KMS-11 (cell line): ENCODE data around the gene ASIC5.

ENCODE experiments used
- H2AFZ ChIP-seq: fragments of 200-600 bp; sonication (generic); 2 replicates; pipeline ENCODE4 v1.6.1; 2016; ENCODE audit warnings: antibody characterized with exemption, mixed run types, low read depth
- H3K27ac ChIP-seq: fragments of 200-600 bp; sonication (generic); 2 replicates; pipeline ENCODE4 v1.6.1; 2016; ENCODE audit warnings: mild to moderate bottlenecking, mixed run types
- H3K27me3 ChIP-seq: fragments of 200-600 bp; sonication (generic); 2 replicates; pipeline ENCODE4 v1.6.1; 2017; ENCODE audit warnings: mild to moderate bottlenecking, low read depth, mixed run types, moderate library complexity; ENCODE audit not compliant: insufficient read depth
- H3K36me3 ChIP-seq: fragments of 200-600 bp; sonication (generic); 2 replicates; pipeline ENCODE4 v1.6.1; 2017; ENCODE audit warnings: mild to moderate bottlenecking, mixed run types; ENCODE audit not compliant: insufficient read depth
- H3K4me1 ChIP-seq: fragments of 200-600 bp; sonication (generic); 2 replicates; pipeline ENCODE4 v1.6.1; 2016; ENCODE audit warnings: mild to moderate bottlenecking, low read depth, mixed run types; ENCODE audit not compliant: poor library complexity, severe bottlenecking
- H3K4me2 ChIP-seq: fragments of 200-600 bp; sonication (generic); 2 replicates; pipeline ENCODE4 v1.7.0; 2016; ENCODE audit warnings: mild to moderate bottlenecking, mixed run types
- H3K4me3 ChIP-seq: fragments of 200-600 bp; sonication (generic); IDR thresholded peaks from 2 replicates; pipeline ENCODE4 v1.6.1; 2017; ENCODE audit warnings: low read depth, low read length, mixed read lengths; ENCODE audit not compliant: insufficient read depth
- H3K79me2 ChIP-seq: fragments of 200-600 bp; sonication (generic); 2 replicates; pipeline ENCODE4 v1.6.1; 2016; ENCODE audit warnings: low read depth, mixed run types; ENCODE audit not compliant: insufficient read depth
- H3K9ac ChIP-seq: fragments of 200-600 bp; sonication (generic); 2 replicates; pipeline ENCODE4 v1.6.1; 2016; ENCODE audit warnings: mild to moderate bottlenecking, mixed run types
- H4K20me1 ChIP-seq: fragments of 200-600 bp; sonication (generic); 2 replicates; pipeline ENCODE4 v1.6.1; 2016; ENCODE audit warnings: mild to moderate bottlenecking, mixed run types; ENCODE audit not compliant: insufficient read depth
- TF ChIP-seq, protein P1 (sequence below): fragments of 200-600 bp; sonication (generic); conservative IDR thresholded peaks from 2 replicates; pipeline ENCODE4 v1.6.1; 2017; ENCODE audit warnings: low read depth, mild to moderate bottlenecking, antibody characterized with exemption, low read length, moderate library complexity, mixed read lengths

Gene ASIC5

DNA sequence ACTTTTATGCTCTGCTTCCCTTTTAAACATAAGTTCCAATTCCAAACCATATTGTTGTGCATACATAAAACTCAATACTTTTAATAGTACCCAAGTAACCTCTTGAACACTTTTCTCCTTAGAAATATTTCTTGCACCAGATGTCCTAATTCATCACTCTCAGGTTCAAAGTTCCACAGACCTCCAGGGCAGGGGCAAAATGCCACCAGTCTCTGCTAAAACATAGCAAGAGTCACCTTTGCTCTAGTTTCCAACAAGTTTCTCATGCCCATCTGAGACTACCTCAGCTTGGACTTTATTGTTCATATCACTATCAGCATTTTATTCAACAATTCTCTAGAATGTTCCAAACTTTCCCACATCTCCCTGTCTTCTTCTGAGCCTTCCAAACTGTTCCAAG, 13.7 kb upstream of the ASIC5 start:
- H2AFZ ChIP-seq: no peak overlapping the region
- no peaks in the 10 kb centered on the region for H3K36me3 ChIP-seq
- H3K4me2 ChIP-seq: no peak overlapping the region
- no peaks in the 10 kb centered on the region for H3K27me3 ChIP-seq
- H3K27ac ChIP-seq: no peak overlapping the region
- H3K4me3 ChIP-seq: no peak overlapping the region
- H3K4me1 ChIP-seq: peaks cover 12% of the 10 kb centered on the region
- no peaks in the 10 kb centered on the region for H4K20me1 ChIP-seq
- TF ChIP-seq, protein P1, sequence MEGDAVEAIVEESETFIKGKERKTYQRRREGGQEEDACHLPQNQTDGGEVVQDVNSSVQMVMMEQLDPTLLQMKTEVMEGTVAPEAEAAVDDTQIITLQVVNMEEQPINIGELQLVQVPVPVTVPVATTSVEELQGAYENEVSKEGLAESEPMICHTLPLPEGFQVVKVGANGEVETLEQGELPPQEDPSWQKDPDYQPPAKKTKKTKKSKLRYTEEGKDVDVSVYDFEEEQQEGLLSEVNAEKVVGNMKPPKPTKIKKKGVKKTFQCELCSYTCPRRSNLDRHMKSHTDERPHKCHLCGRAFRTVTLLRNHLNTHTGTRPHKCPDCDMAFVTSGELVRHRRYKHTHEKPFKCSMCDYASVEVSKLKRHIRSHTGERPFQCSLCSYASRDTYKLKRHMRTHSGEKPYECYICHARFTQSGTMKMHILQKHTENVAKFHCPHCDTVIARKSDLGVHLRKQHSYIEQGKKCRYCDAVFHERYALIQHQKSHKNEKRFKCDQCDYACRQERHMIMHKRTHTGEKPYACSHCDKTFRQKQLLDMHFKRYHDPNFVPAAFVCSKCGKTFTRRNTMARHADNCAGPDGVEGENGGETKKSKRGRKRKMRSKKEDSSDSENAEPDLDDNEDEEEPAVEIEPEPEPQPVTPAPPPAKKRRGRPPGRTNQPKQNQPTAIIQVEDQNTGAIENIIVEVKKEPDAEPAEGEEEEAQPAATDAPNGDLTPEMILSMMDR: no peak
- H3K9ac ChIP-seq: no peak overlapping the region
- H3K79me2 ChIP-seq: no peaks in the 10 kb centered on the region

DNA sequence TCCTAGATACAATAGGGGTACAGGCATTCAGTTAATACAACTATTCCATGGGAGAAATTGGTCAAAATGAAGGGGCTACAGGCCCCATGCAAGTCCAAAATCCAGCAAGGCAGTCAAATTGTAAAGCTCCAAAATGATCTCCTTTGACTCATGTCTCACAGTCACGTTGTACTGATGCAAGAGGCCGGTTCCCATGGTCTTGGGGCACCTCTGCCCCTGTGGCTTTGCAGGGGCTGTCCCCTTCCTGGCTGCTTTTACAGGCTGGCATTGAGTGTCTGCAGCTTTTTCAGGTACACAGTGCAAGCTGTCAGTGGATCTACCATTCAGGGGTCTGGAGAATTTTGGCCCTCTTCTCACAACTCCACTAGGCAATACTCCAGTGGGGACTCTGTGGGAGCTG, 12.5 kb upstream of the ASIC5 start:
- Histone ChIP-seq H3K27me3 (no peaks in the 10 kb centered on the region), H3K4me2 (no peak overlapping the region), H3K9ac (no peak overlapping the region), H3K4me3 (no peak overlapping the region), H2AFZ (no peak overlapping the region), H3K79me2 (no peaks in the 10 kb centered on the region), H3K4me1 (peaks cover 12% of the 10 kb centered on the region), H3K36me3 (no peaks in the 10 kb centered on the region), H3K27ac (no peak overlapping the region), H4K20me1 (no peaks in the 10 kb centered on the region)
- TF ChIP-seq, protein P1: no peak

DNA sequence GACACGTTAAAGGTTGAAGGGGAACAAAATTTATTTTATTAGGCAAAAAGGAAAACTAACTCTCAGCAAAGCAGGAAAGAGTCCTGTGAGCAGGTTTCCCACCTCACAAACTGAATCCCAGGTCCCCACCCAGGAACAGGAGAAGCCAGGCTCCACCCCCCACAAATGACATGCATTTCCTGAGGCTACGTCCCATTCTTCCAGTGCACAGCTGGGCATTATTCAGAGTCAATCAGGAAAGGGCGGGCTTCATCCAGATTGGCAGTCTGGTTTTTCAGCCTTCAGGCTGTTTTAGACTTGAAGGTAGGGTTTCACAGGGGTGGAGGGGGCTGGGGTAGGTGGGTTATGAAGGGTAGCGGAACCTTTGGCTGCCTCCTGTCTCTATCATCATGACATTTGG, 11.9 kb upstream of the ASIC5 start:
- Histone ChIP-seq H3K9ac (no peak overlapping the region), H4K20me1 (no peaks in the 10 kb centered on the region), H3K4me1 (peaks cover 12% of the 10 kb centered on the region), H3K4me2 (no peak overlapping the region), H3K27me3 (no peaks in the 10 kb centered on the region), H2AFZ (no peak overlapping the region), H3K4me3 (no peak overlapping the region), H3K79me2 (no peaks in the 10 kb centered on the region), H3K27ac (no peak overlapping the region), H3K36me3 (no peaks in the 10 kb centered on the region)
- TF ChIP-seq, protein P1: no peak

DNA sequence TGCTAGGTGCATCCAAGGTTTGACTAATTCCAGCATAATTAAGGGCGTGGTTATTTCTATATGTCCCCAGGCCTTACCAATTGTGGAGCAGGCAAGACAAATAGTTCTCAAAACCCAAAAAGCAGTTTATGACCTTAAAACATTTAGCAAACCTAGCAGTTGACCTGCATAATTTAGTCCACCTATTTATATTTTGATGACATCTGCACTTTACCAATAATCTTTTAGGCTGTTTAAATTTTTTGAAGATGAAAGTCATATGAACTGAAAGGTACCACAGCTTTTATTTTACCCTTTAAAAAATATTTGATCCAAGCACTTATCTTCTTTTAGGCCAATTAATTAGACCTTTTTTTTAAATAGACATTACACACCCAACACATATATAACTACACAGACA, 9.8 kb upstream of the ASIC5 start:
- no peaks in the 10 kb centered on the region for H3K27me3 ChIP-seq
- no peak overlapping the region for H3K9ac ChIP-seq
- H3K36me3 ChIP-seq: no peaks in the 10 kb centered on the region
- TF ChIP-seq, protein P1: no peak
- no peak overlapping the region for H3K4me3 ChIP-seq
- no peaks in the 10 kb centered on the region for H3K4me1 ChIP-seq
- no peak overlapping the region for H2AFZ ChIP-seq
- no peaks in the 10 kb centered on the region for H4K20me1 ChIP-seq
- H3K4me2 ChIP-seq: no peak overlapping the region
- H3K79me2 ChIP-seq: no peaks in the 10 kb centered on the region
- no peak overlapping the region for H3K27ac ChIP-seq
